GM12801 (cell line): ENCODE measurements around the gene BMERB1.

Experiments
- CTCF ChIP-seq: IDR thresholded peaks from one replicate; pipeline ENCODE4 v1.5.1; 2011; ENCODE audit warnings: control low read depth; ENCODE audit not compliant: insufficient read length; ENCODE audit errors: extremely low read depth

BMERB1 gene

DNA sequence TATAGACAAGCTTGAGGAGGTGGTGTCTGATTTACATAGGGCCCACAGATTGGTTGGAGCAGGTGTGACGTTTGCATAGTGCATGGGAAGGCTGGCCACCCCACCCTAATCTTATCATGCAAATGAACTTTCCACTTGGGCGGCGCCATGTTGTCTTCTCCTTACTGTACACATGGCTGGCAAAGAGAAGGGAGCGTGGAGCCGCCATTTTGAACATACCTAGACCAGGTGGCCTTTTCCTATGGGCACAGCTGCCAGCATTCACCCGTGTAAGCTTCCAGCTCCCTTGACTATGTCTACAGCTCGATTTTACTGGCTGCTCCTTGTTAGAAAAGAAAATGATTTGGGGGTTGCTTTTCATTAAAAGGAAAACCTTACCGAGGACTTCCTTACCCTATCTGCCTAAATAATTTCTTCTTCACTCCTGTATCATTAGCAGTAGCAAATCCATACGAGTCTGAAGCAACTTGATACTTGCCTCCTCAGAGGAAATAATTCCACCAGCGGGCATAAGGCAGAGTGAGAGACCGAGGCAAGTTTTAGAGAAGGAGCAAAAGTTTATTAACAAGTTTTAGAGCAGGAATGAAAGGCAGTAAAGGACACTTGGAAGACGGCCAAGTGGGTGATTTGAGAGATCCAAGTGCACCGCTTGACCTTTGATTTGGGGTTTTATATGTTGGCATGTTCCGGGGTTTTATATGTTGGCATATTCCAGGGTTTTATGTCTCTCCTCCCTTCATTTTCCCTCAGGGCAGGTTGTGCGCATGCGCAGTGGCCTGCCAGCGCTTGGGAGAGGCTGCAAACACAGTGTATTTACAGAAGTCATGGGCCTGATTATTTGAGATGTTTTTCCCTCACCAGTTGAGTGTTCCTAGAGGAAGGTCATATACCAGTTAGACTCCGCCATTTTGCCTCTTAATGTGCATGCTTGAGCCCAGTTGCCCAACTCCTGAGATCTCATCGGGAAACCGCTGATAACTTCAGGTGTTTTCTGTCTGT lies 142.9 kb downstream of the BMERB1 start:
- TF ChIP-seq CTCF, result no peak

DNA sequence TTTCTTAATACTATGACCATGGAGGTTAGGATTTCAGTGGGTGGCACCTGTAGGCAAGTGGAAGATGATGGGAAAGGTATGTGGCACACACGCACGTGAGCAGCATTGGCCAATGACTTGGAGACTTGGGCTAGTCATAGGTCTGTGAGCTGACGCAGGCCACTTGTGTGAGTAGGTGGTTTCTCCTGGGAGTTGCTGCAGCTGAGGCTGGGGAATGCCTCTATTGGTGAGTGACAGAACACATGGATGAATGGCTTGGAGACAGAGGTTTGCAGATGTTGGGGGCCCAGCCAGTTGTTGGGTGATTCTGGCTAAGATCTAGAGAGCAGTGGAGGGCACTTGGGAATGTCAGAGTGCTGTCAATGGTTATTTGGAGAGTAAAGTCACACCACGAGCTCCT lies 144.4 kb downstream of the BMERB1 start:
- no peak for TF ChIP-seq CTCF

GRCh38 chr16:15581127-15581815 lies 146.9 kb downstream of the BMERB1 start:
- no peak for TF ChIP-seq CTCF

DNA sequence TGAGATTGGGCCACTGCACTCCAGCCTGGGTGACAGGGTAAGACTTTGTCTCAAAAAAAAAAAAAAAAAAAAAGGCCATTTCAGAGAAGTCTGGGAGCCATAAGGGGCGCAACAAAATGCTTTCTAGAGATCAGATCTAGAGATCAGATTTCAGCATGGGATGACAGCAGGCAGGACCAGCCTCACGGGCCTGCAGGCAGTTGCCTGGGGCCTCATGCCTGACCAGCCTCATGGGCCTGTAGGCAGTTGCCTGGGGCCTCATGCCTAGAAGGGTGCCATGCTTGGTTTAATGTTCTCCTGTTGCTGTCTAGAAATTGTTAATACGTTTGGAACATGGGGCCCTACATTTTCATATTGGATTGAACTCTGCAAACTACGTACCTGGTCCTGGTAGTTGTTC lies 149.1 kb downstream of the BMERB1 start:
- TF ChIP-seq CTCF, result no peak

- TF ChIP-seq CTCF, result no peak
Observed at GRCh38 chr16:15585956-15586355, 151.6 kb downstream of the BMERB1 start.

- no peak for TF ChIP-seq CTCF
Observed at GRCh38 chr16:15586716-15587115, 152.3 kb downstream of the BMERB1 start.

GRCh38 chr16:15587152-15587825 lies 152.9 kb downstream of the BMERB1 start:
- no peak for TF ChIP-seq CTCF
